Islet of Langerhans (tissue), 1 donor: Measurements from ENCODE around the gene TMED7.

Source experiments
- FAIRE-seq: peaks from one replicate; lab custom pipeline; 2011; peaks lifted over from hg19 to GRCh38; lab: Jason Lieb, UNC

Gene TMED7

DNA sequence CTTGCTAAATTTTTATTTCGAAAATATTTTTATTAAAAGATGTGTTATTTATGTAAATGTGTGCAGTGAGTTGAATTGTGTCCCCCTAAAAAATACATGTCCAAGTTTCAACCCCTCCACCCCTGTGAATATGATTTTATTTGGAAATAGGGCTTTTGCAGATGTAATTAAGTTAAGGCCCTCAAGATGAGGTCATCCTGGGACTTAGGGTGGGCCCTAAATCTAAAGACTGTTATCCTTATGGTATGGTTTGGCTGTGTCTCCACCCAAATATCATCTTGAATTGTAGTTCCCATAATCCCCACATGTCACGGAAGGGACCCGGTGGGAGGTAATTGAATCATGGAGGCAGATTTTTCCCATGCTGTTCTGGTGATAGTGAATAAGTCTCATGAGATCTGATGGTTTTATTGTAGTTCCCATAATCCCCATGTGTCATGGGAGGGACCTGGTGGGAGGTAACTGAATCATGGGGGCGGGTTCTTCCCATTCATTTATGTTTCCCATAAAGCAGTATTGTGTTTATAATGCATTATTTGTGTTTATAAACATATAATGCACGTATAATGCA lies 1.5 kb upstream of the TMED7 start:
- no peak for FAIRE-seq

GRCh38 chr5:115626445-115626823 lies 598 bp upstream of the TMED7 start:
- FAIRE-seq: no peak

DNA sequence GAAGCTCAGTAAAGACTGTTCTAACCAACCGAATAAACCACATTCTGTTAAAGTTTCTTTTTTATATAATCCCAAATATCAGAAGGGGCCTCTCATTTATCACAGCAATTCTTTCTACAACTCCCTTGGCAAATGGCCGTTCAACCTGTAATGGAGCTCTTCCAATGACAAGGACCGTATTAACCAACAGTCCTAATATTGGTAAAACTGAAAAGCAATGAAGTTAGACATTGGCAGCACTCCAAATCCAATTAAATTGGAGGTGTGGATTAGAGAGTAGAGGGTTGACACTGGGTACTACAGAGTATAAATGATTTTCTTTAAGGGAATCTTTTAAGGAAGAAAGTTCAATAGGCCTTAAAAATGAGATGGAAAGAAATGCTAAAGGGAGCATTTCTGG lies 842 bp downstream of the TMED7 start:
- no peak for FAIRE-seq

- no peak for FAIRE-seq
These were observed 2.2 kb downstream of the TMED7 start for GRCh38 chr5:115623658-115624057.

GRCh38 chr5:115621365-115621900 lies 4.4 kb downstream of the TMED7 start:
- FAIRE-seq: no peak

- FAIRE-seq: no peak
These were observed 8.9 kb downstream of the TMED7 start for GRCh38 chr5:115616892-115617291.

GRCh38 chr5:115616472-115616871 lies 9.4 kb downstream of the TMED7 start:
- no peak for FAIRE-seq

DNA sequence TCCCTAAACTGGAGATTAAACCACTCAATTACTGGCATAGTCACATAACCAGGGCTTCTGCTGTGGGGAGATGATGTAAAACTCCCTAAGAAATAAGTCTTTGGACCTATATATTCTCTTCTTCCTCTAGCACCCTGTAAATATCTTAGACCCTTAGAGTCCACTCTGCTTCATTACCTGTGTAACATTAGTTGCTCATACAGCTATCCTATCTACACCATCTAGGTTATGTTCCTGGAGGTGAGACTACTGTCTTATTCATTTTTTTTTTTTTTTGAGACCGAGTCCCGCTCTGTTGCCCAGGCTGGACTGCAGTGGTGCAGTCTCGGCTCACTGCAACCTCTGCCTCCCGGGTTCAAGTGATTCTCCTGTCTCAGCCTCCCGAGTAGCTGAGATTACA lies 14.0 kb downstream of the TMED7 start:
- FAIRE-seq: no peak

DNA sequence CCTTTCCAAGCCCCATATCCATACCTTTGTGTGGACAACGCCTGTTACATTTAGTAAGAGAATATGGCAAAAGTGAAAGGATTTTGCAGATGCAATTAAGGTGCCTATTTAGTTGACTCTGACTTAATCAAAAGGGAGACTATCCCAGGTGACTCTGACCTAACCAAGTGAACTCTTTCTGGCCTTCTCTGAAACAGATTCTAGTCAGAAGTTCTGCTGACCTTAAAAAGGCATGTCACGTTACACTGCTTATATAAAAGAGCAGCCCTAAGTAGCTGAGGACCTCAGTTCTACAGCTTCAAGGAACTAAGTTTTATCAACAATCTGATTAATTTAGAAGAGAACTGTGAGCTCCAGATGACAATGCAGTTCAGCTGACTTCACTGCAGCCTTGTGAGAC lies 17.9 kb downstream of the TMED7 start:
- FAIRE-seq: no peak

DNA sequence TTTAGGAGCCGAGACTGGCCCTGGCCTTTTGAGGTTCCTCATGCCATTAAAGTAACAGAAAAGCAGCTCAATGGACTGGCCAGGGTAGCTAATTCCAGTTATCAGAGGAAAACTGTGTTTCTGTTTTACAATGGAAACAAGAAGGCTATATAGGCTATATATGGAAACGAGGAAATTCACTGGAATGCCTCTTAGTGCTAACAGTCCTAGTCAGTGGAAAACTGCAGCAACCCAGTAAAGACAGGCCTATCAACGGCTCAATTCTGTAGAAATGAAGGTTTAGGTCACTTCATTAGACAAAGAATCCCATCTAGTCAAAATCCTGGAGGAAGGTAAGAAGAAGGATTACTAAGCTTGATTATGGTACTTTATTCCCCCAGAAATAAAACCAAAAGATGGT lies 20.4 kb downstream of the TMED7 start:
- no peak for FAIRE-seq

DNA sequence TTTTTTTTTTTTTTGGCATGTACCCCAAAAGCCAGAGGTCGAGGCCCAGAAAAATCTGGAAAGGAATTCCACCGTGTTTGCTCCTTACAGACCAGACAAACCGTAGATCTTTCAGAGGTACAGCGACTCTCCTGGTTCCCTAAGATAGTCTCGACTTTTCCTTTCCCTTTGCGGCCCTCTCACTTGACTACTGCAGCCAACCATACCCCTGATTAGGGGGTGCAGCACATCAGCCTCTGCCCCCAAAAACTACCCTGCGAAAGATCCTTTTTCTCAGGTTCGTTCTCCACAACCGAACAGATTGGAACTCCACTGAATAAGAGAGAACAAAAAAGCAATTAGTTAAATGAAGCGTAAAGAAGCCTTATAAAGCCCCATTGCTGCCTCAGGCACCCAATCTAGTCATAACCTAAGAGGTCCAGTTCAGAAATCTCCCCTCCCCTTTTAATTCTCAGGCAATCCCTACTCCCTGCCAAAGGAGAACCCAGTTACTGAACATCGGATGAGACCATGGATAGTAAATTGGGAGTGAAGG lies 23.2 kb downstream of the TMED7 start:
- peak; percentile 17 for FAIRE-seq

- no peak for FAIRE-seq
These were observed 23.9 kb downstream of the TMED7 start, which contains the start of gene TICAM2 for GRCh38 chr5:115601701-115602590. TSS of gene TICAM2 (minus strand) at chr5:115602479. CDS start at chr5:115581256, 21,223 bp downstream.

- FAIRE-seq: no peak
These were observed 25.1 kb downstream of the TMED7 start for GRCh38 chr5:115600766-115601165.

GRCh38 chr5:115599924-115600323 lies 25.9 kb downstream of the TMED7 start:
- no peak for FAIRE-seq

DNA sequence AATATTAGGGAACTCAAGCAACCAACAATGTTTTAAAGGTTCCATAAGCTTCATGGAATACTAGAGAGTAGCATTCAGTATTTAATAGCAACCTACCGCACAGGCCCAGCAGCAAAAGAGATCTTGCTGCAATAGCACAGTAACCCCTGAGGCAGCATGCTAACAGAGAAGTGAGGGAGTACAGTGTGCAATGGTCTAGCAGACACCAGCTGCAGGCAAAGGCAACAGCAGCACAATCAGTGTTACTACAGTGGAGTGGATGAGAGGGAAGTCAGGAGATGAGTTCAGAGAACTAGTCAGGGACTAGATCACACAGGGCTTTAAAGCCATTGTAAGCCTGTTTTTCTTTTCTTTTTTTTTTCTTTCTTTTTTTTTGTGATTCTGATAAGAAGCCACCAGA lies 26.3 kb downstream of the TMED7 start:
- FAIRE-seq: peak; percentile 66

DNA sequence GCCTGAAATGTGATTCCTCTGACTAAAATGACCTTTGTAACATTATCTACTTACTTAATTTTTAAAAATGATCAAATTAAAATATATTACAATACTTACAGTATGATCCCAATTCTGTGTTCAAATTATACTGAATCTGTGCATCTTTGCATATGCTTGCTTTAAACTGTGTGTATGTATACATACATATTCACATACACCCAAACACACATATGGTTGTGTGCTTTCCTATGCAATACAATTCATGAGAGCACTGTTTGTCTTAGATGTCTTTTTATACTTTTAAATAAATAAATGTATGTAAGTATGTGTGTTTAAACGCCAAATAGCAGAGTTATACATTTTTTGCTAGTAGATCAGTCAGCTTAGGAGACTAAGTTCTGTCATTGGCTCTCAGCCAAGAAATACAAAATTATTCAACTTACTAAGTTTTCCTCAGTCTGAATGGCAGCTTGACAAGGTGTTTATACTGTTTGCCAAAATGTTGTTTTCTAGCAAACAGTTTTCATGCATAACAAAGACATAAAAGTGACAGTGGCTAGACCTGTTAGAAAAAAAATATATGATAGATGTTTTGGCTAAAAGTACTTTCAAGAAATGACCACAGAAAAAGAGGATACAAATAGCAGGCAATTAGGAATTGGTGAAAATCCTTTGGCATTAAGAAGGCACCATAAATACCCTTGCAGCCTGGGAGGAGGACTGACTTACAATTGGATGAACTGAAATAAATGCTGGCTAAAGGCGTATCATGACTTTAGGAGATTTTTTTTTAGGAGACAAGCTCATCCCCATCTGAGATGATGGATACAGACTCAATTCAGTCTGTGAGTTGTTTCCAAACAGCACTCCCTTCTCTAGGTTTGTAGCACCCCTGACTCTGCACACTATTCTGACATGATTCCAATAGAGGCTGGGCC lies 31.4 kb downstream of the TMED7 start:
- FAIRE-seq: no peak

GRCh38 chr5:115589043-115589442 lies 36.8 kb downstream of the TMED7 start:
- FAIRE-seq: no peak

- no peak for FAIRE-seq
These were observed 37.2 kb downstream of the TMED7 start for GRCh38 chr5:115588640-115589039.

DNA sequence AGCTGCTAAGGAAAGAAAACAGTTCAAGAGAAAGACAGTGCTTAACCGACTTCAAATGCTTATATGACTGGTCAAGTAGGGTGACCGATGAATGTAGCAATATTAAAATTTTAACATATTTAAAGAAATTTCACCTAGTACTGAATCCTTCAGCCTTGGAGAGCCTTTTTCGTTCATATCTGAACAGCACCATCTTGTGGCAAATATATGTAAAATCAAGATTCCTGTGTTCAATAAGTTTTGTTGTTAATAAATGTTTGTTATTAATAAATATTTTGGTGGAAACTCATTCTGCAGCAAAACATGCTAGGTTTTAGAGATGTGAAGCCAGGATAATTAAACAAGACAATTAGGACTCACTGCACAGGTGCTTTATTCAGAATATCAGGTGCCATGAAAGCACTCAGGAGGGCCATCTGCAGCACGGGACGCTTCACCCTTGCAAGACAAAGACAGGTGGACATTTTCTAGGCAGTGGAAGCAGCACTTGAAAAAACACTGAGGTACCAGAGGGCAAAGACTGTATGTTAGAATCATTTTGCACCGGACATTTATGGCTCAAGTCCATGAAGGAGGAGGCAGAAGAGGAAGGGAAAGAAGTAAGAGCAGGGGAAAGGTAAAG lies 39.2 kb downstream of the TMED7 start:
- FAIRE-seq: peak; percentile 94

GRCh38 chr5:115585265-115585664 lies 40.6 kb downstream of the TMED7 start:
- FAIRE-seq: no peak

DNA sequence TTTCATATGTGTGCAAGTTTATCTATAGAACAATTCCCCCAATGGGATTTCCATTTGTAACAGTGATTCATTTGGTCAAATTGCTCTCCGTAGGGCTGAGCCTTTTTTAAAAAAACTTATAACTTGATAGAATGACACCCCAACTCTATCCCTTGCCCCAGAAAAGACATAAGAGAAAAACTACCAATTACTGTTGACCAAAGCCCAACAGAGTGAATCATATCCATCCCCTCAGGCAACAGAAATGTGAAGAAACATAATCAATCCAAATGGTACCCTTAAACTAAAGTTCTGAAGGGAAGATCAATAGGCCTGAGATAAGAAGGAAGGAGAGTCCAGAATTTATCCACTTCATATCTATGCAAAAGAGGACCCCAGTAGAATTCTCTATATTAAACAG lies 41.3 kb downstream of the TMED7 start:
- FAIRE-seq: no peak

- no peak for FAIRE-seq
These were observed 42.4 kb downstream of the TMED7 start for GRCh38 chr5:115583474-115583873.
